ENCODE results near the gene BCL2L11.
"Not testable (repeated sequence)": the region's sequence is repeated elsewhere in the genome, so short reads cannot be mapped to it uniquely, and the experiment has no call there.

The BCL2L11 gene

GRCh38 chr2:111120253-111121027 is at the start of gene BCL2L11:
Gene BCL2L11, plus strand, starts transcription at chr2:111120914. Its CDS starts 2,832 bp downstream, at chr2:111123746.
- peak; percentile 95 for DNase-seq

- DNase-seq = peak; percentile 86
Observed at GRCh38 chr2:111071600-111072171, 49.0 kb upstream of the BCL2L11 start.

- no peak for DNase-seq
Observed at GRCh38 chr2:111072220-111072871, 48.4 kb upstream of the BCL2L11 start.

GRCh38 chr2:111082659-111083058 is 38.1 kb upstream of the BCL2L11 start:
- not testable (repeated sequence) for DNase-seq

GRCh38 chr2:111091811-111092211 is 28.9 kb upstream of the BCL2L11 start:
- DNase-seq = no peak

- DNase-seq = no peak
Observed at GRCh38 chr2:111094691-111095090, 26.0 kb upstream of the BCL2L11 start.

- no peak for DNase-seq
Observed at GRCh38 chr2:111095434-111095833, 25.3 kb upstream of the BCL2L11 start.

GRCh38 chr2:111099402-111099801 is 21.3 kb upstream of the BCL2L11 start:
- DNase-seq = no peak

- no peak for DNase-seq
Observed at GRCh38 chr2:111100087-111100764, 20.5 kb upstream of the BCL2L11 start.

GRCh38 chr2:111100765-111101162 is 19.9 kb upstream of the BCL2L11 start:
- peak; percentile 91 for DNase-seq

GRCh38 chr2:111101592-111101991 is 19.1 kb upstream of the BCL2L11 start:
- no peak for DNase-seq

- DNase-seq = no peak
Observed at GRCh38 chr2:111102216-111102615, 18.5 kb upstream of the BCL2L11 start.

GRCh38 chr2:111105926-111106325 is 14.8 kb upstream of the BCL2L11 start:
- peak; percentile 37 for DNase-seq

GRCh38 chr2:111106706-111107105 is 14.0 kb upstream of the BCL2L11 start:
- DNase-seq = peak; percentile 64

- no peak for DNase-seq
Observed at GRCh38 chr2:111108745-111109271, 11.9 kb upstream of the BCL2L11 start.

GRCh38 chr2:111111101-111111755 is 9.5 kb upstream of the BCL2L11 start:
- DNase-seq = no peak

- DNase-seq = no peak
Observed at GRCh38 chr2:111113838-111114237, 6.9 kb upstream of the BCL2L11 start.

- peak; percentile 33 for DNase-seq
Observed at GRCh38 chr2:111116011-111116746, 4.5 kb upstream of the BCL2L11 start.

GRCh38 chr2:111116843-111117597 is 3.7 kb upstream of the BCL2L11 start:
- peak; percentile 67 for DNase-seq

- DNase-seq = peak; percentile 83
Observed at GRCh38 chr2:111117598-111118480, 2.9 kb upstream of the BCL2L11 start.
